GM12864 (cell line): ENCODE results near the gene RGS19.

Experiments used
- DNase-seq: peaks from one replicate; pipeline ENCODE4 v3.0.0-alpha.2; 2011; ENCODE audit warnings: low read depth
- H3K4me3 ChIP-seq: 2 replicates; pipeline ENCODE4 v1.5.1; 2011; ENCODE audit warnings: mild to moderate bottlenecking, low read depth, low read length, control low read depth
- CTCF ChIP-seq: IDR thresholded peaks from 2 replicates; pipeline ENCODE4 v1.5.1; 2011; ENCODE audit warnings: low read depth, mild to moderate bottlenecking, moderate library complexity, low read length, control low read depth, inconsistent platforms; ENCODE audit errors: missing control alignments

Gene RGS19

GRCh38 chr20:64043768-64044167 lies 35.5 kb downstream of the RGS19 start:
- no peak for DNase-seq
- no peak for TF ChIP-seq CTCF
- H3K4me3 ChIP-seq = no peak overlapping the region

GRCh38 chr20:64042054-64042781 lies 37.1 kb downstream of the RGS19 start:
- H3K4me3 ChIP-seq = peak overlapping the region; percentile 74
- no peak for TF ChIP-seq CTCF
- no peak for DNase-seq

- peak overlapping the region; percentile 74 for H3K4me3 ChIP-seq
- DNase-seq = no peak
- TF ChIP-seq CTCF = no peak
Measured at GRCh38 chr20:64041781-64042053, 37.6 kb downstream of the RGS19 start.

GRCh38 chr20:64041040-64041780 lies 38.1 kb downstream of the RGS19 start:
- H3K4me3 ChIP-seq = no peak overlapping the region
- DNase-seq = no peak

GRCh38 chr20:64040231-64041039 lies 38.9 kb downstream of the RGS19 start:
- TF ChIP-seq CTCF = no peak
- no peak overlapping the region for H3K4me3 ChIP-seq
- DNase-seq = no peak

More at GRCh38 chr20:64041040-64041780, 38.1 kb downstream of the RGS19 start:
- TF ChIP-seq CTCF = no peak

GRCh38 chr20:64039293-64040160 lies 39.8 kb downstream of the RGS19 start:
- no peak for DNase-seq
- TF ChIP-seq CTCF = no peak
- peak overlapping the region; percentile 47 for H3K4me3 ChIP-seq
